ENCODE measurements around the gene ALOX15. TPM values are rescaled to one million over a fixed set of nuclear protein-coding genes. Genes with fewer than 3 reads are reported as not detected.

The ALOX15 gene
- total RNA-seq, 2 experiments from 2014 or later: 0.36 TPM; not detected in 1

- ChIA-PET CTCF (no interaction called here), POLR2A (no interaction called here)
- TF ChIP-seq CTCF (IDR thresholded peaks at IDR 0.05): no peak
- H3K9me3 Mint-ChIP-seq: no peaks in the 10 kb centered on the region
- peaks cover 21% of the 10 kb centered on the region for H3K36me3 Mint-ChIP-seq (ENCODE audit: low read depth)
- DNase-seq (no peak), ATAC-seq (ENCODE audit: poor library complexity) (no peak)
- no peak overlapping the region for H3K4me3 Mint-ChIP-seq
- Histone ChIP-seq H3K27me3 (ENCODE audit: control insufficient read depth in 1 of 2, insufficient read depth in 2 of 2, low read length in 2 of 2) (no peaks in the 10 kb centered on the region), H3K36me3 (ENCODE audit: insufficient read depth, low read length) (peaks cover 16% of the 10 kb centered on the region), H3K4me3 (ENCODE audit: low read length) (no peak overlapping the region), H3K27ac (ENCODE audit: low read depth in 1 of 2, low read length in 2 of 2) (no peak overlapping the region), H3K9me3 (ENCODE audit: control insufficient read depth in 1 of 2, insufficient read depth in 1 of 2, low read length in 2 of 2) (no peaks in the 10 kb centered on the region), H3K4me1 (ENCODE audit: insufficient read depth, low read length) (no peaks in the 10 kb centered on the region)
- H3K27ac Mint-ChIP-seq: no peak overlapping the region
- intact Hi-C loops (cut with DNase I, micrococcal nuclease): no loop called here
- no peaks in the 10 kb centered on the region for H3K27me3 Mint-ChIP-seq
- no peaks in the 10 kb centered on the region for H3K4me1 Mint-ChIP-seq (ENCODE audit: low read depth)
Observed at GRCh38 chr17:4667166-4667565, 25.7 kb upstream of the ALOX15 start.

GRCh38 chr17:4666296-4666695 lies 24.8 kb upstream of the ALOX15 start:
- Mint-ChIP-seq H3K4me1 (ENCODE audit: low read depth) (no peaks in the 10 kb centered on the region), H3K27ac (no peak overlapping the region), H3K36me3 (ENCODE audit: low read depth) (peaks cover 16% of the 10 kb centered on the region), H3K9me3 (no peaks in the 10 kb centered on the region), H3K27me3 (no peaks in the 10 kb centered on the region), H3K4me3 (no peak overlapping the region)
- Histone ChIP-seq H3K4me1 (ENCODE audit: insufficient read depth, low read length) (no peaks in the 10 kb centered on the region), H3K27ac (ENCODE audit: low read depth in 1 of 2, low read length in 2 of 2) (no peak overlapping the region), H3K27me3 (ENCODE audit: control insufficient read depth in 1 of 2, insufficient read depth in 2 of 2, low read length in 2 of 2) (no peaks in the 10 kb centered on the region), H3K4me3 (ENCODE audit: low read length) (no peak overlapping the region), H3K36me3 (ENCODE audit: insufficient read depth, low read length) (peaks cover 10% of the 10 kb centered on the region), H3K9me3 (ENCODE audit: control insufficient read depth in 1 of 2, insufficient read depth in 1 of 2, low read length in 2 of 2) (no peaks in the 10 kb centered on the region)
- no peak for DNase-seq
- ChIA-PET CTCF (no interaction called here), POLR2A (no interaction called here)
- no peak for ATAC-seq (ENCODE audit: poor library complexity)
- no peak for TF ChIP-seq CTCF (IDR thresholded peaks at IDR 0.05)
- intact Hi-C loops (cut with DNase I, micrococcal nuclease): no loop called here

GRCh38 chr17:4665027-4665426 lies 23.5 kb upstream of the ALOX15 start:
- peaks cover 1% of the 10 kb centered on the region for H3K36me3 ChIP-seq (ENCODE audit: insufficient read depth, low read length)
- Mint-ChIP-seq H3K27me3 (no peaks in the 10 kb centered on the region), H3K9me3 (no peaks in the 10 kb centered on the region), H3K4me1 (ENCODE audit: low read depth) (no peaks in the 10 kb centered on the region), H3K4me3 (no peak overlapping the region), H3K27ac (no peak overlapping the region), H3K36me3 (ENCODE audit: low read depth) (peaks cover 3% of the 10 kb centered on the region)
- no peak for ATAC-seq (ENCODE audit: poor library complexity)
- POLR2A ChIA-PET: no interaction called here
- no peak overlapping the region for H3K27ac ChIP-seq (ENCODE audit: low read depth in 1 of 2, low read length in 2 of 2)
- CTCF ChIA-PET: no interaction called here
- intact Hi-C loops (cut with DNase I, micrococcal nuclease): no loop called here
- no peaks in the 10 kb centered on the region for H3K27me3 ChIP-seq (ENCODE audit: control insufficient read depth in 1 of 2, insufficient read depth in 2 of 2, low read length in 2 of 2)
- DNase-seq: no peak
- no peaks in the 10 kb centered on the region for H3K4me1 ChIP-seq (ENCODE audit: insufficient read depth, low read length)
- H3K4me3 ChIP-seq (ENCODE audit: low read length): no peak overlapping the region
- no peaks in the 10 kb centered on the region for H3K9me3 ChIP-seq (ENCODE audit: control insufficient read depth in 1 of 2, insufficient read depth in 1 of 2, low read length in 2 of 2)
- no peak for TF ChIP-seq CTCF (IDR thresholded peaks at IDR 0.05)

All from CD4-positive, alpha-beta T cell (primary cell).